HuH-7.5 (cell line): ENCODE measurements around the gene RNASE8.

Experiments used
- DNase-seq: peaks from one replicate; pipeline ENCODE4 v3.0.0; 2011; ENCODE audit warnings: low spot score

The RNASE8 gene

DNA sequence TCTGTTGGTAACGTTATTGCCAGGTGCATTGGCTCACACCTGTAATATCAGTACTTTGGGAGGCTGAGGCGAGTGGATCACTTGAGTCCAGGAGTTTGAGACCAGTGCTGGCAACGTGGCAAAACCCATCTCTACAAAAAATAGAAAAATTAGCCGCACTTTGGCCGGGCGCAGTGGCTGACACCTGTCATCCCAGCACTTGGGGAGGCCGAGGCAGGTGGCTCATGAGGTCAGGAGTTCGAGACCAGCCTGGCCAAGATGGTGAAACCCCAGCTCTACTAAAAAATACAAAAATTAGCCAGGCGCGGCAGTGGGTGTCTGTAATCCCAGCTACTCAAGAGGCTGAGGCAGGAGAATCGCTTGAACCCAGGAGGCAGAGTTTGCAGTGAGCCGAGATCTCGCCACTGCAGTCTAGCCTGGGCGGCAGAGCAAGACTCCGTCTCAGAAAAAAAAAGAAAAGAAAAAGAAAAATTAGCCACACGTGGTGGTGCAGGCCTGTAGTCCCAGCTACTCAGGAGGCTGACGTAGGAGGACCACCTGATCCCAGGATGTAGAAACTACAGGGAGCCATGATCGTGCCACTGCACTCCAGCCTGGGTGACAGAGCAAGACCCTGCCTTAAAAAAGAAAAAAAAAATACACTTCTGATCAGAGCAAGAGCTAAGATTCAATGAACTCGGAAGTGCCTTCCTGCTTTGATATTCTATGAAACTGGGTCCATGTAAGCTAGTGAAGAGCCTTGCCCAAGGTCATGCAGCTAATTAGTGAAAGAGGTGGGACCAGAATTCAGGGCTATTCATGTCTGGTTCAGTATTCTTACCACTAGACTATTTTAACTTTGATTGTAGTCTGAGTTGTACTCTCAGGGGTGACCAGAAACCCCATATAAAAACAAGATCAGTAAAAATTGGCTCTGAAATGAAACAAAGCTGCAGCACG, 4.2 kb upstream of the RNASE8 start:
- DNase-seq = no peak

- no peak for DNase-seq
These were observed 3.4 kb upstream of the RNASE8 start for GRCh38 chr14:21054123-21054767.

GRCh38 chr14:21054768-21055145, 2.9 kb upstream of the RNASE8 start:
- no peak for DNase-seq

GRCh38 chr14:21055432-21056117, 2.0 kb upstream of the RNASE8 start:
- DNase-seq = no peak

DNA sequence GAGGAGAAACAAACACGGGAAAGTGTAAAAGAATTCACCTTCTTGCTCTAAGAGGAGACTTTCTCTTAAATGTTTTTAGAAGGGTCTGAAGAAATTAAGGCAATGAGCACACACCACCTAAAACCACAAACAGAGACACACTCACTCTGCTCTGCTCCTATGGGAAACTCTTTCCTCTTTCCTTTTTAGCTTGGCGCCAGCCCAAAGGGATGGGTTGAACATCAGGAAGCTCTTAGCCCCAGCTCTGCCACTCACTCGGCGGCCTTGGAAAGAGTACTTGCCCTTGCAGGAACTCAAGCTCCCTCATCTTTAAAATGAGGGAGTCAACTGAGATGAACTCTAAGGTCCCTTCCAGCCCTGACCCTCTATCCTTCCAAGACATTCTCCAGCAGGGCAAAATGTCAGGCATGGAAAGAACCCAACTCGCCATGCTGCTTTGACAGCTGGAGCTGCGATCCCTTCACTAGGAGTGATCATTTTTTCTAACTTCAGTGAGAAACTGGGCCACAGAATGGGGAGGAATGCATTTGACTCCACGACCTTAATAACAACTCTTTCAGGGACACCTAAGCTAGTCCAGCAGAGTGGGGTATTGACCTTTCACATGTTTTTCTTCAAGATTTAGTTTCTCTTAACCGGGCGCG, 980 bp upstream of the RNASE8 start:
- no peak for DNase-seq

DNA sequence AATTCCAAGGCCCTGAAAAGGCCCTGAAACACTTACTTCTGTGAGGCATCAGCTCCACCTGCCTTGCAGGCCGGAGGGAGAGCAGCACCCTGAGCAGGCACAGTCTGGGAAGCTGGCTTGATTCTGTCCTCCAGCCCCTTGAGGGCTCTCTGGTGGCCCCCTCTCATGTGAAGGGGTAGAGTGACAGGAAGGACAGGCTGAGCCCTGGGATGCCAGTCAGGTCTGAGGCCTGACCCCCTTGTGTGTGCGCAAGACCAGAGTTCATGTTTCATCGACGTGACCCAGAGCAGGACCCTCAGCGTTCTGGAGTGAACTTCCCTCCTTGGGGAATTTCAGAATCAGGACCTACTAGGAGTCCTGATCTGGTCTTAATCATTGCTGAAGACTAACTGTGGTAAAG, 1.3 kb downstream of the RNASE8 start:
- no peak for DNase-seq

GRCh38 chr14:21059842-21060613, 2.4 kb downstream of the RNASE8 start:
- no peak for DNase-seq

DNA sequence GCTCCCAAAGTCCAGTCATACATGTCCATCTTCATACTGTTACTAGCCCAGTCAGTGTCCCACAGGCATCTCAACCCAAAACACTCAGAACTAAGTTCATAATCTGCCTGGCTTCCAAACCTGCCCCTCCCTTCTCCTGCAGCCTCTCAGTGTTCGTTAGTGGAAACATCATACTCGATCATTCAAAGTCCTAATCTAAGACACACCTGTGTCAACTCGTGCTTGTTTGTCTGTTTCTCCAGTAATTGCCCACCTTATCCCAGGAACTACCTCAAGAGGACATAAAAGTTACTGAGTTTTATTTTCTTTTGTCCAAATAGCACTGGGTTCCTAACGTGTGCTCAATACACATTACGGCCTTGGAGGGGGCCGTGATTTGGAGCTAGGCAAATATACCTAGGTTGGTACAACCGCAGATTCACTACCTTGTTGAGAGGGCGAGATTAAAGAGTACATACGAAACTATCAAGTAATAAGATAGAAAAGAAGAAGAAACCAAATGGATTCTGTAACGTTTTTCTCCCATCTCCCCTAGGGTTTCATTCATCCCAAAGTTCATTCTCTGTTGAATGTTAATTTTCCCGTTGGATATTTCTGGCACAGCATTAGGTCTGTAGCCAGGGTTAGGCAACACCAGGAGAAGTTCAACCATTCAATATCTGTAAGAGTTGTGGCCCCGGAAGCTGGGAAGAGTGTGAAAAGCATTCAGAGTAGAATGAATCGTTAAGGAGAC, 3.2 kb downstream of the RNASE8 start:
- no peak for DNase-seq

DNA sequence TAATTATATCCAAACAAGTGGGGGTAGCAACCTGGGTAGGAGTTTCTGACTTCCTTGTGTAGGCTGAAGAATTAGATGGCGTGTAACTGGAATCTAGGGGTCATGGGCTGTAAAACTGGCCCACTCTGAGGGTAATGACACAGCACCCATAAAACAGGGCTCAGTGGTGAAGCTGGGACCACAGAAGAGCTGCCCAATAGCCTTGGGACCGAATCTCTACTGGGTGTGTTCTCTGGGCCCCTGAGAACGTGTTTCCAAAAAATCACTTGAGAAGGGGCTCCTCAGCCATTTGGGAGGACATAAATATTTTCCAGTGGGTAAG, 3.7 kb downstream of the RNASE8 start:
- no peak for DNase-seq

DNA sequence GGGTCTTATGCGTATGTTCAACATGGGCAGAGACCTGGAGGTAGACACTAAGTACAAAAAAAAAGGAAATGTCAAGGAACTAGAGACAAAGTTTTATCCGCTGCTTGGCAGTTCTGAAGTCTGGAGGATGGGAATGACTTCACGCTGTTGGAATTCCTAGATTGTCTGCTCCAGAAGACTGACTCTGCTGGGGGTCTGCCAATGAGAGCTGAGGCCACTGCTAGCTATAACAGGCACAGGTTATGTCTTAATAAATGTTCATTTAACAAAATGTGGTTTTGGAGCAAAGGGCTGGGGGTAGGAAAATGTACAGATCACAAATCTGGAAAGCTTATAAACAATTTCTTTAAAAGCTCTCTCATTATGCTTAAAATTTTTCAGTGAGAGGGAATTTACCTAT, 5.9 kb downstream of the RNASE8 start:
- no peak for DNase-seq

GRCh38 chr14:21066882-21067502, 9.4 kb downstream of the RNASE8 start:
- no peak for DNase-seq

DNA sequence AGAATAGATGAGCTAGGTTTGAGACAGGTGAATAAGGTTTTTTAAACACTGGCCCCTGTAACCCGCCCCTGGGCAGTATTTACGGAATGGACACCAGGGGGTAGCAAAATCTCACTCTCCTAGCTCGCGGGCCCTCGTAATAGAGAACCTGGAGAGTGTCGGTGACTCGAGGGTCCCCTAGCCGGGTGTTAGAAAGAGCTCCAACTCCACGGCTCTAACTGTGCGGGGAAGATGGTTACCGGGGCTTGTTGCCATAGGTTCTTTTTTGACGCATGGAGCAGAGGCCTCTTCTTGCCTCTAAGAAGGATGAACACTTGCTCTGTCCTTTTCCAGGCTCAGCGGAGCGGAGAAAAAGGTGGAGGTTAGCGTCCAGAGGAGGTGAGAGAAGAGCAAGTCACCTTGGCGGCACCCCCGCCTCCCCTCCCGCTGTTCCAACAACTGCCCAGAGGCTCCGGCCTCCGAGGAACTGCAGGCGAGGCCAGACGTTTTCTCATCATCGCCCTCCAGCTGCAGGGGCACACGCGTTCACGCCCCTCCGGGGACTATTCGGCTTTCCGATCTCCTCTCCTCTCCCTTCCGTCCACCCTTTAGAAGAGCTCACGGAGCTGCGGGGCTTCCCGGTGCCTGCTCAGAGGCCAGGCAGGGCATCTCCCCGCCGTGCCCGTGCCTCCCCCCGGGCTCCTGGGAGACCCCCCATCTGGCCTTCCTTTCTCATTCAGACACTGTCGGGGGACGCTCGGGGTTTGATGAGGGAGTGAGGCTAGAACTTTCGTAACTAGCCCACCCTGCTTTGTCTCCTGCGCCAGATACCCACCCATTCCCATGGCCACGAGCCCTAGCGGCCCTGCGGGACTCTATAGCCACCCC, 11.1 kb downstream of the RNASE8 start:
- DNase-seq = peak; percentile 82

- peak; percentile 60 for DNase-seq
These were observed 11.9 kb downstream of the RNASE8 start for GRCh38 chr14:21069388-21070082.

DNA sequence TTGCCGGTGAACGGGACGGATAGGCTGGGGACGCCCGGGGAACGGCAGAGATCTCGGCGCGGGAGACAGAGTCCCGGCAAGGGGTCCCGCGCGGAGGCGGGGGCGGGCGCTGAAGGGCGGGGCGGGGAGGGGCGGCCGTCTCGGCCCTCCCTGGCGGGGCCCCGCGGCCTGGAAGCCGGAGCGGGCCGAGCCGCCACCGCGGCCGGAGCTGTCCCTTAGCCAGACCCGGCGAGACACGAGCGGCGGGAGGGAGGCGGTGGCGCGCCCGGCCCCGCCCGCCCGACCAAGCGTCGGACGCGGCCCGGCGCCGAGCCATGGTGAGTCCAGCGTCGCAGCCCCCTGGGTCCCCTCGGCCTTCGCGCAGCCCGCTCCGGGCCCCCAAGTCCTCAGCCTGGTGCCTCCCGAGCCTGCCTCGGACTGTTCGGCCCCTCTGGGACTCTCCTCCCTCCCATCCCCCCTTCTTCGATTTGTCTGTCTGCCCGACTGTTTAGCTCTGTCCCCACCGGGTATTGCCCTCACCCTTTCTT, 12.5 kb downstream of the RNASE8 start, which contains the start of gene ARHGEF40:
Gene ARHGEF40, plus strand, starts transcription at position 222 of the 527 bp plus-strand sequence. Its CDS starts 93 bp downstream, at position 315.
- peak; percentile 63 for DNase-seq

GRCh38 chr14:21070610-21071224, 13.1 kb downstream of the RNASE8 start:
- peak; percentile 59 for DNase-seq

DNA sequence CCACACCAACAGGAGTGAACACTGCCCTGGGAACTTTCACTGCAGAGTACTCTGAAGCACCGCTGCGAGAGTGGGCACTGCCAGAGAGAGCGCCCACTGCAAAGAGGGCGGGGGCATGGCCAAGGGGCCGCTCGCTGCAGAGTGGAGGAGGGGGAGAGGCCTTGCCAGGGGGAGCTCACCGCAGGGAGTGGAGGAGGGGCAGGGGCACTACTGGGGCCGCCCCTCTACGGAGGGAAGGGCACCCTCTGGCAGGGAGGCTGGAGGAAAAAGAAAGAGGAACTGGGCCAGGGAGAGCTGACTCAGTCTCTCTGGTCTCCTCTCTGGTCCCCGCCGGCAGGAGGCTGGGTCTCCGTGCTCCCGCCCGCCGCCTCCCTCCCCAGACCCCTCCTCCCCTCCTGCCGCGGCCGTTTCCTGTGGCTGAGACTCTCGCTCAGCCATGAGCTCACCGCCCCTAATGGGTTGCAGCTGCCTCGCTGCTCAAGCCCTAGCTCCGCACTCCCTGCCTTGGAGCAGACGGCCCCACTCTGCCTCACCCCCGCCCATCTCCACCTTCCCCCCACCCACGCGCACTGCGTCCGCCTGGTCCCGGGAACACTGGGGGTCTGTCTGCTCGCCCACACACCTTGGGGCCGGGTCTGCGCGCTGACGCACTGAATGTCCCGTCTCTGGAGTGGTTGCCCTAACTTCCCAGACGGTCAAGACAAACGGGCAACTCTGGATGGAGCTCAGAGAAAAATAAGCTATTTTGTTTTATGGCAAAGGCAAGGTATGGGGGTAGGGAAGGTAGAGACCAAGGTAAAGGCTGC, 13.8 kb downstream of the RNASE8 start:
- DNase-seq = peak; percentile 73

DNA sequence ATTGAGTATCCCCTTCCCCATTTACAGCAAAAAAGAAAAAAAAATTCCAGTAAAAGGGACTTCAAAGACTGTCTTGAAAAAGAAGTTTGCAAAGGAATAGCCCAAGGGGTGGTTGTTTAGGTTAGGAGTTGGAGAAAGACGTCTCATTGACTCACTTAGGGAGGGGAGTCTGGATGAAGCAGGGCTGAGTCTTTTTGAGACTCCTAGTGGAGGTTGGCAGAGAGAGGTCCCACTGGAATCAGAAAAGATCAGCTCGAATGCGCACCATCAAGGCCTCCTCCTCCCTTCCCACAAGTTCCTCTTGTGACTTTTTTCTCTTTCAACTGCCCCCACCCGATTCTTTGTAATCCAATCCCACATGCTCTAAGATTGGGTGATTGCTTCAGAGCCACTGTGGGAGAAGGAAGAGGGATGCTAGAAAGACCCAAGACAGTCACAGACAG, 14.4 kb downstream of the RNASE8 start:
- no peak for DNase-seq
